Testis (tissue), 3 donors: Measurements from ENCODE around the gene PSMD10. TPM values are rescaled to one million over a fixed set of nuclear protein-coding genes. Genes with fewer than 3 reads are reported as not detected.

Experiments used
- DNase-seq: peaks from one replicate; pipeline ENCODE4 v3.0.0-alpha.2; 2019
- H3K27ac ChIP-seq, 2 donors: fragments of 200-600 bp; sonication (generic); one replicate each; pipeline ENCODE4 v1.5.1; 2019
- H3K27me3 ChIP-seq: fragments of 200-600 bp; sonication (generic); one replicate; pipeline ENCODE4 v1.5.1; 2019
- H3K36me3 ChIP-seq: fragments of 200-600 bp; sonication (generic); one replicate; pipeline ENCODE4 v1.5.1; 2017; ENCODE audit warnings: low read depth; ENCODE audit errors: missing control alignments
- H3K4me1 ChIP-seq: fragments of 200-600 bp; sonication (generic); one replicate; pipeline ENCODE4 v1.5.1; 2019
- H3K4me3 ChIP-seq, 2 donors: fragments of 200-600 bp; sonication (generic); one replicate each; pipeline ENCODE4 v1.5.1; 2017 to 2019
- H3K9me3 ChIP-seq: fragments of 200-600 bp; sonication (generic); one replicate; pipeline ENCODE4 v1.5.1; 2017
- CTCF ChIP-seq, 3 experiments: fragments of 450-650 bp in 2 of 3; fragments of 200-600 bp in 1 of 3; sonication (generic) in 1 of 3; IDR thresholded peaks; one replicate each; pipeline ENCODE4 v1.5.1; 2016 to 2019; ENCODE audit warnings: antibody characterized with exemption in 3 of 3, mild to moderate bottlenecking in 2 of 3, moderate library complexity in 1 of 3
- POLR2A ChIP-seq: fragments of 450-650 bp; IDR thresholded peaks from one replicate; pipeline ENCODE4 v1.6.1; 2017; ENCODE audit warnings: antibody characterized with exemption, mild to moderate bottlenecking, moderate library complexity
- WGBS, 2 donors: methylation state at CpG; one replicate each; pipeline ENCODE4 v1.1.5; 2018; 5-methylcytosine and 5-hydroxymethylcytosine counted together
- intact Hi-C: fragments of 100-400 bp; cut with DNase I; formaldehyde crosslinking; loops from one replicate; pipeline ENCODE4 v1.15.1; 2023; ENCODE audit warnings: low total_unique reads
- polyA plus RNA-seq: library from polyadenylated mRNA; stranded (reverse); fragments of 350-450 nt; fragmentation: Illumina TruSeq; extraction: RNeasy Lipid Tissue Mini Kit (QIAGEN cat#74804); gene quantifications from one replicate; pipeline ENCODE4 v1.2.3, GENCODE V29; 2014; ENCODE audit warnings: low read depth, low replicate concordance; ENCODE audit not compliant: insufficient read depth
- total RNA-seq, 2 donors: library from RNA; depleted of rRNA; stranded (reverse); fragments of >200 nt; gene quantifications; one replicate each; pipeline ENCODE4 v1.2.3, GENCODE V29; 2016

The PSMD10 gene
- total and polyA plus RNA-seq, 3 donors from 2014 or later = 49.8 to 64.3 (median 53.4) TPM

GRCh38 chrX:108055546-108055945 is 35.8 kb downstream of the PSMD10 start:
- intact Hi-C loops = no loop called here
- Histone ChIP-seq H3K27me3 (no peaks in the 10 kb centered on the region), H3K4me3 (no peak overlapping the region), H3K4me1 (no peaks in the 10 kb centered on the region), H3K9me3 (no peaks in the 10 kb centered on the region), H3K27ac (no peak overlapping the region), H3K36me3 (no peaks in the 10 kb centered on the region)
- no peak for TF ChIP-seq CTCF (IDR thresholded peaks at IDR 0.05)
- TF ChIP-seq POLR2A = no peak
- no peak for DNase-seq

GRCh38 chrX:108053218-108053617 is 38.1 kb downstream of the PSMD10 start:
- intact Hi-C loops = no loop called here
- H3K27ac ChIP-seq = no peak overlapping the region
- H3K36me3 ChIP-seq = no peaks in the 10 kb centered on the region
- no peak for TF ChIP-seq POLR2A
- TF ChIP-seq CTCF (IDR thresholded peaks at IDR 0.05) = no peak
- H3K4me1 ChIP-seq = no peaks in the 10 kb centered on the region
- no peak for DNase-seq
- no peak overlapping the region for H3K4me3 ChIP-seq
- no peaks in the 10 kb centered on the region for H3K9me3 ChIP-seq
- H3K27me3 ChIP-seq = no peaks in the 10 kb centered on the region

GRCh38 chrX:108049649-108050048 is 41.7 kb downstream of the PSMD10 start:
- no peak overlapping the region for H3K27ac ChIP-seq
- H3K9me3 ChIP-seq = no peaks in the 10 kb centered on the region
- TF ChIP-seq CTCF (IDR thresholded peaks at IDR 0.05) (no peak), POLR2A (no peak)
- H3K36me3 ChIP-seq = no peaks in the 10 kb centered on the region
- whole genome bisulfite sequencing, 2 donors = 33 to 50% methylated on average over 1 of the region's 1 CpG
- no peaks in the 10 kb centered on the region for H3K4me1 ChIP-seq
- intact Hi-C loops = no loop called here
- DNase-seq = no peak
- no peak overlapping the region for H3K4me3 ChIP-seq
- H3K27me3 ChIP-seq = no peaks in the 10 kb centered on the region

GRCh38 chrX:108044554-108045256 is 46.6 kb downstream of the PSMD10 start, which contains the start of gene VSIG1:
Gene VSIG1 (plus strand): TSS chrX:108045065. CDS start chrX:108045131, 66 bp downstream.
- Histone ChIP-seq H3K4me3 (peak within 1 kb of the TSS in 1 of 2 donors; percentile 41), H3K27me3 (no peaks in the 10 kb centered on the region), H3K4me1 (no peaks in the 10 kb centered on the region), H3K9me3 (no peaks in the 10 kb centered on the region), H3K27ac (peak within 1 kb of the TSS in 1 of 2 donors; percentile 45), H3K36me3 (no peaks in the 10 kb centered on the region)
- intact Hi-C loops = no loop called here
- DNase-seq = peak; percentile 46
- TF ChIP-seq POLR2A (no peak), CTCF (IDR thresholded peaks at IDR 0.05) (no peak)
- WGBS, 2 donors = 59 to 69% methylated on average over 10 of the region's 10 CpGs
